ENCODE measurements around the gene IGSF21.

GRCh38 chr1:18320051-18320450 lies 212.5 kb downstream of the IGSF21 start:
- TF ChIP-seq, protein P1, sequence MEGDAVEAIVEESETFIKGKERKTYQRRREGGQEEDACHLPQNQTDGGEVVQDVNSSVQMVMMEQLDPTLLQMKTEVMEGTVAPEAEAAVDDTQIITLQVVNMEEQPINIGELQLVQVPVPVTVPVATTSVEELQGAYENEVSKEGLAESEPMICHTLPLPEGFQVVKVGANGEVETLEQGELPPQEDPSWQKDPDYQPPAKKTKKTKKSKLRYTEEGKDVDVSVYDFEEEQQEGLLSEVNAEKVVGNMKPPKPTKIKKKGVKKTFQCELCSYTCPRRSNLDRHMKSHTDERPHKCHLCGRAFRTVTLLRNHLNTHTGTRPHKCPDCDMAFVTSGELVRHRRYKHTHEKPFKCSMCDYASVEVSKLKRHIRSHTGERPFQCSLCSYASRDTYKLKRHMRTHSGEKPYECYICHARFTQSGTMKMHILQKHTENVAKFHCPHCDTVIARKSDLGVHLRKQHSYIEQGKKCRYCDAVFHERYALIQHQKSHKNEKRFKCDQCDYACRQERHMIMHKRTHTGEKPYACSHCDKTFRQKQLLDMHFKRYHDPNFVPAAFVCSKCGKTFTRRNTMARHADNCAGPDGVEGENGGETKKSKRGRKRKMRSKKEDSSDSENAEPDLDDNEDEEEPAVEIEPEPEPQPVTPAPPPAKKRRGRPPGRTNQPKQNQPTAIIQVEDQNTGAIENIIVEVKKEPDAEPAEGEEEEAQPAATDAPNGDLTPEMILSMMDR (IDR thresholded peaks at IDR 0.05; ENCODE audit: low read depth, low read length), result no peak
- no peak for TF ChIP-seq EZH2phosphoT487 (IDR thresholded peaks at IDR 0.05; ENCODE audit: low read depth)

Measured in OCI-LY3 (cell line).